Stimulated activated CD8-positive, alpha-beta memory T cell treated with anti-CD3 and anti-CD28 coated beads, Interleukin-15, amount 100 ng/mL, for 1 hour (primary cell): Measurements from ENCODE around the gene BRMS1.

Experiments
- DNase-seq: peaks from one replicate; pipeline ENCODE4 v3.0.0-alpha.2; 2020; ENCODE audit warnings: low read depth

The BRMS1 gene

GRCh38 chr11:66302656-66303055, 42.2 kb downstream of the BRMS1 start:
- DNase-seq: no peak

- no peak for DNase-seq
Measured at GRCh38 chr11:66299186-66299585, 45.7 kb downstream of the BRMS1 start.

- no peak for DNase-seq
Measured at GRCh38 chr11:66297610-66298009, 47.3 kb downstream of the BRMS1 start.

- no peak for DNase-seq
Measured at GRCh38 chr11:66294626-66295620, 50.0 kb downstream of the BRMS1 start.

GRCh38 chr11:66293777-66294625, 50.9 kb downstream of the BRMS1 start:
- DNase-seq: no peak

GRCh38 chr11:66293352-66293751, 51.6 kb downstream of the BRMS1 start:
- no peak for DNase-seq

GRCh38 chr11:66292543-66293332, 52.2 kb downstream of the BRMS1 start:
- DNase-seq: no peak

GRCh38 chr11:66291706-66292542, 53.0 kb downstream of the BRMS1 start, which contains the start of gene TMEM151A:
Gene TMEM151A, plus strand, starts transcription at chr11:66291894. Its CDS starts 120 bp downstream, at chr11:66292014.
- no peak for DNase-seq

GRCh38 chr11:66291303-66291705, 53.6 kb downstream of the BRMS1 start:
- no peak for DNase-seq

- DNase-seq: no peak
Measured at GRCh38 chr11:66290330-66290621, 54.6 kb downstream of the BRMS1 start.

GRCh38 chr11:66289548-66290329, 55.2 kb downstream of the BRMS1 start:
- peak; percentile 42 for DNase-seq

- DNase-seq: peak; percentile 94
Measured at GRCh38 chr11:66288671-66289547, 56.0 kb downstream of the BRMS1 start, which contains the start of gene YIF1A. Gene YIF1A, minus strand, starts transcription at chr11:66289143. Its CDS starts 158 bp downstream, at chr11:66288985.

- DNase-seq: no peak
Measured at GRCh38 chr11:66287889-66288670, 56.8 kb downstream of the BRMS1 start.
